HEK293 (cell line): ENCODE results near the gene ITGA2.

Source experiments
- BCL11A ChIP-seq: fragments of 450-650 bp; formaldehyde crosslinking; IDR thresholded peaks from 2 replicates; pipeline ENCODE4 v1.5.1; 2016; ENCODE audit warnings: low read depth, missing biosample characterization, missing genetic modification characterization
- KLF10 ChIP-seq: fragments of 450-650 bp; IDR thresholded peaks from 2 replicates; pipeline ENCODE4 v1.5.1; 2018; ENCODE audit warnings: missing biosample characterization, mild to moderate bottlenecking, missing genetic modification characterization
- RBAK ChIP-seq: fragments of 450-650 bp; formaldehyde crosslinking; IDR thresholded peaks from 2 replicates; pipeline ENCODE4 v1.5.1; 2016; ENCODE audit warnings: missing biosample characterization, missing genetic modification characterization
- SETDB1 ChIP-seq: IDR thresholded peaks from one replicate; pipeline ENCODE4 v1.6.1; 2017; ENCODE audit warnings: mild to moderate bottlenecking, low read length, moderate library complexity, mixed read lengths; ENCODE audit not compliant: insufficient read length
- ZBTB8A ChIP-seq: fragments of 450-650 bp; formaldehyde crosslinking; IDR thresholded peaks from 2 replicates; pipeline ENCODE4 v1.5.1; 2016; ENCODE audit warnings: missing biosample characterization, missing genetic modification characterization
- ZNF24 ChIP-seq: fragments of 450-650 bp; formaldehyde crosslinking; IDR thresholded peaks from 2 replicates; pipeline ENCODE4 v1.5.1; 2016; ENCODE audit warnings: missing biosample characterization, missing genetic modification characterization
- ZNF501 ChIP-seq: fragments of 450-650 bp; formaldehyde crosslinking; IDR thresholded peaks from 2 replicates; pipeline ENCODE4 v1.5.1; 2016; ENCODE audit warnings: missing biosample characterization, missing genetic modification characterization
- ZNF76 ChIP-seq: fragments of 450-650 bp; formaldehyde crosslinking; IDR thresholded peaks from 2 replicates; pipeline ENCODE4; 2016; ENCODE audit warnings: low read depth, missing biosample characterization, missing genetic modification characterization, borderline replicate concordance
- ZNF792 ChIP-seq: fragments of 450-650 bp; formaldehyde crosslinking; IDR thresholded peaks from 2 replicates; pipeline ENCODE4 v1.5.1; 2016; ENCODE audit warnings: missing biosample characterization, missing genetic modification characterization
- TF ChIP-seq, protein P1 (sequence below): fragments of 450-650 bp; formaldehyde crosslinking; conservative IDR thresholded peaks from 2 replicates; pipeline ENCODE4 v1.5.1; 2016; ENCODE audit warnings: low read depth, missing biosample characterization, missing genetic modification characterization
- TF ChIP-seq, protein P2 (sequence below): fragments of 450-650 bp; formaldehyde crosslinking; IDR thresholded peaks from 2 replicates; pipeline ENCODE4 v1.5.1; 2016; ENCODE audit warnings: missing biosample characterization, missing genetic modification characterization

DNA sequence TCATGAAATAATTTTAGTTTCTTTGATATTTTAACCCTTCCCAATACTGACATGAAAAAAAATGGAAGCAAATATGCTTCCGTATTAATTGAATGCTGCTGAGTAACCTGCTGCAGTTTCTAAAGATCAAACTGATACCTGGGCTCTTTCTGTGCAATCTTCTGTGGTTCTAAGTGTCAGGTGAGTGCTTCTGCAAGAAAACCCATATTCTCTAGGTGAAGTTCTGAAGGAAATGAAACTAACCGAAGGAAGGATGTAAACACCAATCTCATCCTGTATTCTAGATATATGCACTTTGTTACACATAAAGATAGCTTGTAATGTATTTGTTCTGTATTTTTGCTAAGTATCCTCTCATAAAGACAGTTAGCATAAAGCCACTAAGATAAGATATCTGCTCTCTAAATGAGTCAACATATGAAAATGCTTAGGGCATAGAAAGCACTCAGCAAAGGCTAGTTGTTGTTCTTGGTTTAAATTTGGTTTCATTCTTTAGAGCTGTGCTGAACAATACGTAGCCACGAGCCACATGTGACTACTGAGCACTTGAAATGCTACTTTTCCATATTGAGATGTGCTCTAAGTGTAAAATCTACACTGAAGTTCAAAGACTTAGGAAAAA lies 52.0 kb downstream of the ITGA2 start:
- TF ChIP-seq, protein P1, sequence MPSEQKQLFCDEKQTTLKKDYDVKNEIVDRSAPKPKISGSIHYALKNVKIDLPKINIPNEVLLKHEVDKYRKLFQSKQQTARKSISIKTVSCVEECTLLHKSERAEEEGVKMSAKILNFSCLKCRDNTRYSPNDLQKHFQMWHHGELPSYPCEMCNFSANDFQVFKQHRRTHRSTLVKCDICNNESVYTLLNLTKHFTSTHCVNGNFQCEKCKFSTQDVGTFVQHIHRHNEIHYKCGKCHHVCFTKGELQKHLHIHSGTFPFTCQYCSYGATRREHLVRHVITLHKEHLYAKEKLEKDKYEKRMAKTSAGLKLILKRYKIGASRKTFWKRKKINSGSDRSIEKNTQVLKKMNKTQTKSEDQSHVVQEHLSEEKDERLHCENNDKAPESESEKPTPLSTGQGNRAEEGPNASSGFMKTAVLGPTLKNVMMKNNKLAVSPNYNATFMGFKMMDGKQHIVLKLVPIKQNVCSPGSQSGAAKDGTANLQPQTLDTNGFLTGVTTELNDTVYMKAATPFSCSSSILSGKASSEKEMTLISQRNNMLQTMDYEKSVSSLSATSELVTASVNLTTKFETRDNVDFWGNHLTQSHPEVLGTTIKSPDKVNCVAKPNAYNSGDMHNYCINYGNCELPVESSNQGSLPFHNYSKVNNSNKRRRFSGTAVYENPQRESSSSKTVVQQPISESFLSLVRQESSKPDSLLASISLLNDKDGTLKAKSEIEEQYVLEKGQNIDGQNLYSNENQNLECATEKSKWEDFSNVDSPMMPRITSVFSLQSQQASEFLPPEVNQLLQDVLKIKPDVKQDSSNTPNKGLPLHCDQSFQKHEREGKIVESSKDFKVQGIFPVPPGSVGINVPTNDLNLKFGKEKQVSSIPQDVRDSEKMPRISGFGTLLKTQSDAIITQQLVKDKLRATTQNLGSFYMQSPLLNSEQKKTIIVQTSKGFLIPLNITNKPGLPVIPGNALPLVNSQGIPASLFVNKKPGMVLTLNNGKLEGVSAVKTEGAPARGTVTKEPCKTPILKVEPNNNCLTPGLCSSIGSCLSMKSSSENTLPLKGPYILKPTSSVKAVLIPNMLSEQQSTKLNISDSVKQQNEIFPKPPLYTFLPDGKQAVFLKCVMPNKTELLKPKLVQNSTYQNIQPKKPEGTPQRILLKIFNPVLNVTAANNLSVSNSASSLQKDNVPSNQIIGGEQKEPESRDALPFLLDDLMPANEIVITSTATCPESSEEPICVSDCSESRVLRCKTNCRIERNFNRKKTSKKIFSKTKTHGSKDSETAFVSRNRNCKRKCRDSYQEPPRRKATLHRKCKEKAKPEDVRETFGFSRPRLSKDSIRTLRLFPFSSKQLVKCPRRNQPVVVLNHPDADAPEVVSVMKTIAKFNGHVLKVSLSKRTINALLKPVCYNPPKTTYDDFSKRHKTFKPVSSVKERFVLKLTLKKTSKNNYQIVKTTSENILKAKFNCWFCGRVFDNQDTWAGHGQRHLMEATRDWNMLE (tag by site-specific recombination): no peak
- TF ChIP-seq ZNF24 (no peak), ZNF792 (no peak), KLF10 (tag by site-specific recombination) (no peak), ZNF76 (tag by site-specific recombination) (no peak), SETDB1 (no peak), RBAK (no peak), ZNF501 (tag by site-specific recombination) (no peak), ZBTB8A (tag by site-specific recombination) (no peak), BCL11A (tag by site-specific recombination) (no peak)
- TF ChIP-seq, protein P2, sequence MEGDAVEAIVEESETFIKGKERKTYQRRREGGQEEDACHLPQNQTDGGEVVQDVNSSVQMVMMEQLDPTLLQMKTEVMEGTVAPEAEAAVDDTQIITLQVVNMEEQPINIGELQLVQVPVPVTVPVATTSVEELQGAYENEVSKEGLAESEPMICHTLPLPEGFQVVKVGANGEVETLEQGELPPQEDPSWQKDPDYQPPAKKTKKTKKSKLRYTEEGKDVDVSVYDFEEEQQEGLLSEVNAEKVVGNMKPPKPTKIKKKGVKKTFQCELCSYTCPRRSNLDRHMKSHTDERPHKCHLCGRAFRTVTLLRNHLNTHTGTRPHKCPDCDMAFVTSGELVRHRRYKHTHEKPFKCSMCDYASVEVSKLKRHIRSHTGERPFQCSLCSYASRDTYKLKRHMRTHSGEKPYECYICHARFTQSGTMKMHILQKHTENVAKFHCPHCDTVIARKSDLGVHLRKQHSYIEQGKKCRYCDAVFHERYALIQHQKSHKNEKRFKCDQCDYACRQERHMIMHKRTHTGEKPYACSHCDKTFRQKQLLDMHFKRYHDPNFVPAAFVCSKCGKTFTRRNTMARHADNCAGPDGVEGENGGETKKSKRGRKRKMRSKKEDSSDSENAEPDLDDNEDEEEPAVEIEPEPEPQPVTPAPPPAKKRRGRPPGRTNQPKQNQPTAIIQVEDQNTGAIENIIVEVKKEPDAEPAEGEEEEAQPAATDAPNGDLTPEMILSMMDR: no peak
